Measurements from ENCODE around the gene GATA3. TPM values are rescaled to one million over a fixed set of nuclear protein-coding genes. Genes with fewer than 3 reads are reported as not detected.

The GATA3 gene
- total and polyA plus RNA-seq, 2 experiments from 2014 or later, result not detected

DNA sequence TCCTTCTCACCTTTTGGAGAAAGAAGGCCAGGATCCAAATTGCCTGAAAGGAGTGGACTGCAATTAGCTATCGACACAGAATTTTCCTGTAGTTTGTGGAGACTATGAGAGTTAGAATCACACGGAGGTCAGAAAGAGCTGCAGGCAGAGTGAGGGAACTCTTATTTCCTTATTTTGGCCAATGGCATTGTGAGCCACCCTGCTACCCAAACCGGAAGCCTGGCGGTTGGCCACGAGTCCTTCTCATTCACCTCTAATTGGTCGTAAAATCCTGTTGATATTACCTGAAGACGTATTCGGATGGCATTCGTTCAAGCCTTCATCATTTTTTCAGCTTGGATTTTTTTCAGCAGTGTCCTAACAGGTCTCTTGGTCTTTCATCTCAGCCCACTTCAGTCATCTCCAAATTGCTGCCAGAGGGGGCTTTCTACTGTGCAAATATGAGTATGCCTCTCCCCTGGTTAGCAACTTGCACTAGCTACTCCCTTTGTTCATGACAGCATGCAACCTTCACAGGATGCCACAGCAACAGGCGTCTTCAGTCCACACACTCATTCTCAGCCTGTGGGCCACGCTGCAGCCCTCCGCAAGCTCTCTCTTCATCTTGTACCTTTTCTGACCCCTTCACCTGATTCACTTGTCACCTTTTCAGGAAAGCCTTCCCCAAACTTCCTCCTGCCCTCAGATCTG, 66.9 kb downstream of the GATA3 start:
- WGBS, 2 experiments (ENCODE audit: low coverage in 1 of 2, low lambda C conversion rate in 2 of 2, missing lambda C conversion rate in 2 of 2), result 32 to 41% methylated on average over 12 of the region's 12 CpGs
- H2AFZ ChIP-seq, result no peak overlapping the region
- H3K9ac ChIP-seq, result no peak overlapping the region

DNA sequence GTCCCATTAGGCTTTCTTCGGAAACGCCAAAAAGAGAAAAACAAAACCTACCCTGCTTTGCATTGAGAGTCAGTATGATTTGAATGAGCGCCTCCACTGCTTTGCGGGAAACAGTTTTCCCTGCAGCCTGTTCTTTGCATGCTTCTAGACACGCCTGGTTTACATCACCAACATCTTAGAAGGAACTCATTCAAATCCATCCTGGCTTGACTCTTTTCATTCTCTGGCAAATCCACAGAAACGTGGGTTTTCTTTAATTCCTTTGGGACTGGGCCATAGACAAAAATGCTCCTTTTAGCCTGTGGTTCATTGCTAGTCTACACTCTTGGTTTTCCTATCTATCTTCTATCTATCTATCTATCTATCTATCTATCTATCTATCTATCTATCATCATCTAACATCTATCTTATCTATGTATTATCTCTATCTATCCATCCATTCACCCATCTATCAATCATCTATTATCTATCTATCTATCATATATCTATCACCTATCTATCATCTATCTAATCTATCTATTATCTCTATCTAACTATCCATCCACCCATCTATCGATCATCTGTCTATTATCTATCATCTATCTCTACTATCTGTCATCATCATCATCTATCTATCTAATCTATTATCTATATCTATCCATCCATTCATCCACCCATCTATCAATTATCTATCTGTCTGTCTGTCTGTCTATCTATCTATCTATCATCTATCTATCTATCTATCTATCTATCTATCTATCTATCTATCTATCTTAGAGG, 68.3 kb downstream of the GATA3 start:
- Histone ChIP-seq H2AFZ (no peak overlapping the region), H3F3A (ENCODE audit: insufficient read depth) (no peaks in the 10 kb centered on the region), H3K9me2 (ENCODE audit: insufficient read depth) (no peaks in the 10 kb centered on the region), H3K9ac (no peak overlapping the region), H3K79me2 (ENCODE audit: insufficient read depth) (no peaks in the 10 kb centered on the region), H3K4me2 (ENCODE audit: unreplicated experiment) (no peak overlapping the region), H4K20me1 (ENCODE audit: insufficient read depth) (no peaks in the 10 kb centered on the region), H3K4me1 (ENCODE audit: insufficient read depth) (no peaks in the 10 kb centered on the region), H3K36me3 (ENCODE audit: low read depth) (no peaks in the 10 kb centered on the region), H3K27ac (no peak overlapping the region), H3K9me3 (ENCODE audit: low read depth) (no peaks in the 10 kb centered on the region), H3K4me3 (no peak overlapping the region), H3K27me3 (replicated peaks; ENCODE audit: insufficient read depth) (no peaks in the 10 kb centered on the region)
- WGBS, 2 experiments (ENCODE audit: low coverage in 1 of 2, low lambda C conversion rate in 2 of 2, missing lambda C conversion rate in 2 of 2), result 54 to 62% methylated on average over 7 of the region's 7 CpGs
- TF ChIP-seq EZH2 (IDR thresholded peaks at IDR 0.05; ENCODE audit: insufficient read depth, poor library complexity, severe bottlenecking) (no peak), EZH2phosphoT487 (IDR thresholded peaks at IDR 0.05; ENCODE audit: insufficient read depth, low read depth) (no peak)
- in situ Hi-C loops (cut with MboI), result no loop called here
- DNase-seq, result no peak

More for the DNA sequence above, 66.9 kb downstream of the GATA3 start:
- Histone ChIP-seq H4K20me1 (ENCODE audit: insufficient read depth) (no peaks in the 10 kb centered on the region), H3F3A (ENCODE audit: insufficient read depth) (no peaks in the 10 kb centered on the region), H3K36me3 (ENCODE audit: low read depth) (no peaks in the 10 kb centered on the region), H3K9me2 (ENCODE audit: insufficient read depth) (no peaks in the 10 kb centered on the region), H3K9me3 (ENCODE audit: low read depth) (no peaks in the 10 kb centered on the region), H3K4me2 (ENCODE audit: unreplicated experiment) (no peak overlapping the region), H3K4me1 (ENCODE audit: insufficient read depth) (no peaks in the 10 kb centered on the region), H3K27me3 (replicated peaks; ENCODE audit: insufficient read depth) (no peaks in the 10 kb centered on the region), H3K27ac (no peak overlapping the region), H3K4me3 (no peak overlapping the region), H3K79me2 (ENCODE audit: insufficient read depth) (no peaks in the 10 kb centered on the region)
- no peak for DNase-seq
- no peak for TF ChIP-seq EZH2phosphoT487 (IDR thresholded peaks at IDR 0.05; ENCODE audit: insufficient read depth, low read depth)
- no peak for TF ChIP-seq EZH2 (IDR thresholded peaks at IDR 0.05; ENCODE audit: insufficient read depth, poor library complexity, severe bottlenecking)
- in situ Hi-C loops (cut with MboI), result no loop called here

DNA sequence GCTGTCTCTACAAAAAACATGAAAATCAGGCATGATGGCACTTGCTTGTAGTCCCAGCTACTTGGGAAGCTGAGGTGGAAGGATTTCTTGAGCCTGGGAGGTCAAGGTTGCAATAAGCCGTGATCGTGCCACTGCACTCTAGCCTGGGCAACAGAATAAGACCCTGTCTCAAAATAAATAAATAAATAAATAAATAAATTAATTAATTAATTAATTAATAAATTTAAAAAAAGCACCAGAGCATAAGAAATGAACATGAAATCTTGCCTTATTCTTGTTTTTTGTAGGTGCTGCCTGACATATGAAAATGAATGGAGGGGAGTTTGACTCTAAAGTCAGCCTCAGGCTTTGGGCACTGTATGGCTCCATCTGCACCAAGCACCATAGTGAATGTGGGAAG, 69.9 kb downstream of the GATA3 start:
- WGBS, 2 experiments (ENCODE audit: low coverage in 1 of 2, low lambda C conversion rate in 2 of 2, missing lambda C conversion rate in 2 of 2), result 71 to 73% methylated on average over 2 of the region's 2 CpGs

More for the DNA sequence above, 69.9 kb downstream of the GATA3 start:
- no peaks in the 10 kb centered on the region for H3F3A ChIP-seq (ENCODE audit: insufficient read depth)
- H3K4me2 ChIP-seq (ENCODE audit: unreplicated experiment), result no peak overlapping the region
- no peaks in the 10 kb centered on the region for H4K20me1 ChIP-seq (ENCODE audit: insufficient read depth)
- no peak overlapping the region for H3K27ac ChIP-seq
- no peak for DNase-seq
- H2AFZ ChIP-seq, result no peak overlapping the region
- H3K27me3 ChIP-seq (replicated peaks; ENCODE audit: insufficient read depth), result no peaks in the 10 kb centered on the region
- H3K9me3 ChIP-seq (ENCODE audit: low read depth), result no peaks in the 10 kb centered on the region
- H3K9ac ChIP-seq, result no peak overlapping the region
- in situ Hi-C loops (cut with MboI), result no loop called here
- H3K4me3 ChIP-seq, result no peak overlapping the region
- H3K79me2 ChIP-seq (ENCODE audit: insufficient read depth), result no peaks in the 10 kb centered on the region
- no peaks in the 10 kb centered on the region for H3K9me2 ChIP-seq (ENCODE audit: insufficient read depth)
- no peaks in the 10 kb centered on the region for H3K36me3 ChIP-seq (ENCODE audit: low read depth)
- H3K4me1 ChIP-seq (ENCODE audit: insufficient read depth), result no peaks in the 10 kb centered on the region
- TF ChIP-seq EZH2phosphoT487 (IDR thresholded peaks at IDR 0.05; ENCODE audit: insufficient read depth, low read depth) (no peak), EZH2 (IDR thresholded peaks at IDR 0.05; ENCODE audit: insufficient read depth, poor library complexity, severe bottlenecking) (no peak)

Other genes with a start within 250 kb of the GATA3 start
- gene TAF3, start 236.2 kb upstream of the GATA3 start, total RNA-seq (2014; rRNA removed; shearing (Covaris generic)), result 1.7 and 2.4 TPM in 2 replicates
- gene TAF3, start 236.2 kb upstream of the GATA3 start, polyA plus RNA-seq (2016; fragmentation: Nextera tagmentation; extraction: Ambion mirVana), result 4.4 and 5.5 TPM in 2 replicates

Measured in GM23248 (cell line).